Measurements from ENCODE around the gene FKBP11. TPM values are rescaled to one million over a fixed set of nuclear protein-coding genes. Genes with fewer than 3 reads are reported as not detected.
A peak's percentile ranks its signal among the peaks of the same experiment; 100 is the strongest.

The FKBP11 gene
- total and polyA plus RNA-seq, 2 of the 13 experiments (the other 11 are each of a cell fraction or from before 2014, with no cell fraction given): 15.5 to 19.4 TPM

DNA sequence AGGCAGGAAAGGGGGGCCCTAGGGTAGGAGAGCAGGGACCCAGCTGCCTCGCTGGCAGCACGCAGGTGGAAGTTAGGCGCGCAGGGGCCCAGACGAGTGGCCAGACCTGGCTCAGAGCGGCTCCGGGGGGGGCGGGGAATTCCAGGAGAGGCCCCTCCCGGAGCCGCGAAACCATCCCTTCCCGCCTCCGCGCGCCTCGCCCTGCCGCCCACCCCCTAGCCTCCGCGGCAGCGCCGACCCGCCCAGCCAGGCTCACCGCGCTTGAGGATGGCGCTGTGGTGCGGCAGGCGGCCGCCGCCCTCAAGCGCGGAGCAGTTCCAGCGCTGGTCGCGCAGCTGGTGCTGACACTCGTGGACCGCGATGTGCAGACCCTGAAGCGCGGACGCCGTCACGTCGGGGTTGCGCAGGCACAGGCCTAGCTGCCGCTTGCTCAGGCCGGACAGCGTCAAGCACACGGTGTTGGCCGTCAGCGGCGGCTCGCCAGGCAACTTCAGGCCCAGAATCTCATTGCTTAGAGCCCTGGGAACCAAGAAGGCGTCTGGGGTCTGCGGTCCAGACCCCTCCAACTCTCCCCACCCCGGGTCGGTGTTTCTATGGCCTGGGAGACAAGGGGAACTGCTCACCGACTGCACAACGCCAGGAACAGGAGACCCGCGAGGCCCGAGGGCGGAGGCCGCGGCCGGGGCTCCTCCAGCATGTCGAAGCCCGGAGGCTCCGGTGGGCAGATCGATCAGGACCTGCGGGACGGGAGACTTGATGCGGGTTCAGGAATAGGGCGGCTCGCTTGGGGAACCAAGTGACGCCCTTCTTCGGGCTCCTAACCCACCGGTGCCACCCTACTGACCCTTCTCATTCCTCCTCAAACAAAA, 44.8 kb upstream of the FKBP11 start:
- H3K4me3 ChIP-seq (replicated peaks in 1 of 3; ENCODE audit: insufficient read depth in 1 of 3, low read depth in 2 of 3, low read length in 3 of 3): peak overlapping the region; percentile 17 to 72 (median 36); a peak in 5 of 6 replicates
- in situ Hi-C loops (cut with HindIII; ENCODE audit: extremely low pct_ligation_motif_present, low pct_unique_long_range_greater_than_20kb): no loop called here
- CTCF ChIA-PET (ENCODE audit: low intra/inter-chr PET ratio, low total read pairs): no interaction called here
- TF ChIP-seq ZBTB42 (CRISPR knock-in tag; IDR thresholded peaks at IDR 0.05) (no peak), SKI (IDR thresholded peaks at IDR 0.05; ENCODE audit: partially characterized antibody) (no peak), POLR2A (IDR thresholded peaks at IDR 0.05; ENCODE audit: insufficient read depth in 1 of 2, low read depth in 2 of 2, low read length in 2 of 2) (no peak), ZFY (CRISPR knock-in tag; IDR thresholded peaks at IDR 0.05) (peak; percentile 61), GFI1 (CRISPR knock-in tag; IDR thresholded peaks at IDR 0.05; ENCODE audit: borderline replicate concordance) (no peak), ZNF816 (CRISPR knock-in tag; IDR thresholded peaks at IDR 0.05; ENCODE audit: borderline replicate concordance) (0 out of 2 replicates have a peak, but pooled peaks have one; percentile 54), HOXD1 (CRISPR knock-in tag; IDR thresholded peaks at IDR 0.05) (no peak), ZNF557 (CRISPR knock-in tag; IDR thresholded peaks at IDR 0.05) (no peak), SMAD9 (CRISPR knock-in tag; IDR thresholded peaks at IDR 0.05) (no peak), ZFP37 (CRISPR knock-in tag; IDR thresholded peaks at IDR 0.05; ENCODE audit: borderline replicate concordance) (no peak), JUND (CRISPR knock-in tag; IDR thresholded peaks at IDR 0.05) (no peak), KDM2A (CRISPR knock-in tag; IDR thresholded peaks at IDR 0.05; ENCODE audit: borderline replicate concordance, low read depth) (no peak; the same call in 1 of the 2 replicates), ZNF326 (CRISPR knock-in tag; IDR thresholded peaks at IDR 0.05; ENCODE audit: borderline replicate concordance) (no peak), FOSL1 (CRISPR knock-in tag; IDR thresholded peaks at IDR 0.05; ENCODE audit: borderline replicate concordance) (no peak), IRX3 (CRISPR knock-in tag; IDR thresholded peaks at IDR 0.05; ENCODE audit: borderline replicate concordance, low read depth) (no peak), KLF13 (CRISPR knock-in tag; IDR thresholded peaks at IDR 0.05) (no peak)
- TF ChIP-seq, protein P1, sequence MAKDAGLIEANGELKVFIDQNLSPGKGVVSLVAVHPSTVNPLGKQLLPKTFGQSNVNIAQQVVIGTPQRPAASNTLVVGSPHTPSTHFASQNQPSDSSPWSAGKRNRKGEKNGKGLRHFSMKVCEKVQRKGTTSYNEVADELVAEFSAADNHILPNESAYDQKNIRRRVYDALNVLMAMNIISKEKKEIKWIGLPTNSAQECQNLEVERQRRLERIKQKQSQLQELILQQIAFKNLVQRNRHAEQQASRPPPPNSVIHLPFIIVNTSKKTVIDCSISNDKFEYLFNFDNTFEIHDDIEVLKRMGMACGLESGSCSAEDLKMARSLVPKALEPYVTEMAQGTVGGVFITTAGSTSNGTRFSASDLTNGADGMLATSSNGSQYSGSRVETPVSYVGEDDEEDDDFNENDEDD (CRISPR knock-in tag; IDR thresholded peaks at IDR 0.05; ENCODE audit: borderline replicate concordance): peak; percentile 43; the same call in 1 of the 2 replicates
- TF ChIP-seq, protein P2, sequence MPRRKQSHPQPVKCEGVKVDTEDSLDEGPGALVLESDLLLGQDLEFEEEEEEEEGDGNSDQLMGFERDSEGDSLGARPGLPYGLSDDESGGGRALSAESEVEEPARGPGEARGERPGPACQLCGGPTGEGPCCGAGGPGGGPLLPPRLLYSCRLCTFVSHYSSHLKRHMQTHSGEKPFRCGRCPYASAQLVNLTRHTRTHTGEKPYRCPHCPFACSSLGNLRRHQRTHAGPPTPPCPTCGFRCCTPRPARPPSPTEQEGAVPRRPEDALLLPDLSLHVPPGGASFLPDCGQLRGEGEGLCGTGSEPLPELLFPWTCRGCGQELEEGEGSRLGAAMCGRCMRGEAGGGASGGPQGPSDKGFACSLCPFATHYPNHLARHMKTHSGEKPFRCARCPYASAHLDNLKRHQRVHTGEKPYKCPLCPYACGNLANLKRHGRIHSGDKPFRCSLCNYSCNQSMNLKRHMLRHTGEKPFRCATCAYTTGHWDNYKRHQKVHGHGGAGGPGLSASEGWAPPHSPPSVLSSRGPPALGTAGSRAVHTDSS (CRISPR knock-in tag; conservative IDR thresholded peaks at IDR 0.05): no peak
- TF ChIP-seq, protein P3, sequence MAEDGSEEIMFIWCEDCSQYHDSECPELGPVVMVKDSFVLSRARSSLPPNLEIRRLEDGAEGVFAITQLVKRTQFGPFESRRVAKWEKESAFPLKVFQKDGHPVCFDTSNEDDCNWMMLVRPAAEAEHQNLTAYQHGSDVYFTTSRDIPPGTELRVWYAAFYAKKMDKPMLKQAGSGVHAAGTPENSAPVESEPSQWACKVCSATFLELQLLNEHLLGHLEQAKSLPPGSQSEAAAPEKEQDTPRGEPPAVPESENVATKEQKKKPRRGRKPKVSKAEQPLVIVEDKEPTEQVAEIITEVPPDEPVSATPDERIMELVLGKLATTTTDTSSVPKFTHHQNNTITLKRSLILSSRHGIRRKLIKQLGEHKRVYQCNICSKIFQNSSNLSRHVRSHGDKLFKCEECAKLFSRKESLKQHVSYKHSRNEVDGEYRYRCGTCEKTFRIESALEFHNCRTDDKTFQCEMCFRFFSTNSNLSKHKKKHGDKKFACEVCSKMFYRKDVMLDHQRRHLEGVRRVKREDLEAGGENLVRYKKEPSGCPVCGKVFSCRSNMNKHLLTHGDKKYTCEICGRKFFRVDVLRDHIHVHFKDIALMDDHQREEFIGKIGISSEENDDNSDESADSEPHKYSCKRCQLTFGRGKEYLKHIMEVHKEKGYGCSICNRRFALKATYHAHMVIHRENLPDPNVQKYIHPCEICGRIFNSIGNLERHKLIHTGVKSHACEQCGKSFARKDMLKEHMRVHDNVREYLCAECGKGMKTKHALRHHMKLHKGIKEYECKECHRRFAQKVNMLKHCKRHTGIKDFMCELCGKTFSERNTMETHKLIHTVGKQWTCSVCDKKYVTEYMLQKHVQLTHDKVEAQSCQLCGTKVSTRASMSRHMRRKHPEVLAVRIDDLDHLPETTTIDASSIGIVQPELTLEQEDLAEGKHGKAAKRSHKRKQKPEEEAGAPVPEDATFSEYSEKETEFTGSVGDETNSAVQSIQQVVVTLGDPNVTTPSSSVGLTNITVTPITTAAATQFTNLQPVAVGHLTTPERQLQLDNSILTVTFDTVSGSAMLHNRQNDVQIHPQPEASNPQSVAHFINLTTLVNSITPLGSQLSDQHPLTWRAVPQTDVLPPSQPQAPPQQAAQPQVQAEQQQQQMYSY (CRISPR knock-in tag; IDR thresholded peaks at IDR 0.05): no peak

More for the DNA sequence above, 44.8 kb upstream of the FKBP11 start:
- Histone ChIP-seq H3K4me1 (ENCODE audit: insufficient read depth, low read length) (peaks cover 50% of the 10 kb centered on the region), H4K20me1 (ENCODE audit: insufficient read depth, low read length) (peaks cover 9% of the 10 kb centered on the region; the same call in 1 of the 2 replicates), H3K79me2 (ENCODE audit: insufficient read depth, low read length) (no peaks in the 10 kb centered on the region), H3K9ac (ENCODE audit: insufficient read depth, low read depth, low read length) (no peak overlapping the region), H3K9me3 (ENCODE audit: low read length) (no peaks in the 10 kb centered on the region), H3K27me3 (ENCODE audit: control insufficient read depth in 1 of 2, insufficient read depth in 2 of 2, low read length in 2 of 2) (peaks cover 24 to 90% of the 10 kb centered on the region in 2 experiments), H3K36me3 (replicated peaks in 1 of 2; ENCODE audit: control insufficient read depth in 1 of 2, insufficient read depth in 2 of 2, low read length in 2 of 2) (no peaks in the 10 kb centered on the region), H2AFZ (ENCODE audit: low read length) (no peak overlapping the region), H3K4me2 (ENCODE audit: low read depth, low read length) (peak overlapping the region; percentile 78), H3K27ac (ENCODE audit: extremely low read length, insufficient read depth, low read length) (no peak overlapping the region)
- WGBS (ENCODE audit: low lambda C conversion rate): 26% methylated on average over 5 of the region's 77 CpGs
- POLR2A ChIA-PET: interaction anchor here (1.6 kb wide), 1 partner anchor 13 kb away, joined by 7 read pairs; the partner anchor contains the start of gene ARF3
- intact Hi-C loops (cut with micrococcal nuclease; ENCODE audit: unreplicated experiment): no loop called here
- no TSS peak for BruUV-seq (replicated peaks)
- DNase-seq (ENCODE audit: low spot score) (no peak), FAIRE-seq (no peak), ATAC-seq (peak; percentile 60)
